GM23338 (cell line): ENCODE measurements around the gene PARVA. TPM values are rescaled to one million over a fixed set of nuclear protein-coding genes. Genes with fewer than 3 reads are reported as not detected.

Experiments used
- ATAC-seq: fragments of 200-7000 bp; cut with Tn5 transposase; 3 replicates; pipeline ENCODE4 v1.9.1; 2020
- DNase-seq: peaks from one replicate; pipeline ENCODE4 v3.0.0-alpha.2; 2015; ENCODE audit warnings: low spot score
- H2AFZ ChIP-seq: fragments of 200-600 bp; sonication (generic); 2 replicates; pipeline ENCODE4 v1.8.0; 2016; ENCODE audit warnings: antibody characterized with exemption, mild to moderate bottlenecking, moderate library complexity
- H3F3A ChIP-seq: fragments of 200-600 bp; sonication (generic); replicated peaks from 2 replicates; pipeline ENCODE4 v1.8.0; 2017; ENCODE audit warnings: antibody characterized with exemption, mixed run types, low read depth
- H3K27ac ChIP-seq: fragments of 200-600 bp; sonication (generic); 2 replicates; pipeline ENCODE4 v1.6.1; 2016; ENCODE audit warnings: low read depth
- H3K27me3 ChIP-seq: fragments of 200-600 bp; sonication (generic); 2 replicates; pipeline ENCODE4 v1.8.0; 2016; ENCODE audit warnings: mild to moderate bottlenecking, mixed run types, moderate library complexity; ENCODE audit not compliant: insufficient read depth
- H3K36me3 ChIP-seq: fragments of 200-600 bp; sonication (generic); 2 replicates; pipeline ENCODE4 v1.8.0; 2016; ENCODE audit warnings: mild to moderate bottlenecking; ENCODE audit not compliant: insufficient read depth
- H3K4me1 ChIP-seq: fragments of 200-600 bp; sonication (generic); 2 replicates; pipeline ENCODE4 v1.8.0; 2016; ENCODE audit warnings: mild to moderate bottlenecking, moderate library complexity; ENCODE audit not compliant: insufficient read depth
- H3K4me2 ChIP-seq: fragments of 200-600 bp; sonication (generic); 2 replicates; pipeline ENCODE4 v1.7.1; 2017; ENCODE audit warnings: mixed run types
- H3K4me3 ChIP-seq: fragments of 200-600 bp; sonication (generic); 2 replicates; pipeline ENCODE4 v1.6.1; 2016; ENCODE audit warnings: mixed run types
- H3K79me2 ChIP-seq: fragments of 200-600 bp; sonication (generic); replicated peaks from 2 replicates; pipeline ENCODE4 v1.8.0; 2017; ENCODE audit warnings: mild to moderate bottlenecking; ENCODE audit not compliant: insufficient read depth
- H3K9me2 ChIP-seq: fragments of 200-600 bp; sonication (generic); 2 replicates; pipeline ENCODE4 v1.8.0; 2017; ENCODE audit not compliant: insufficient read depth
- H4K20me1 ChIP-seq: fragments of 200-600 bp; sonication (generic); replicated peaks from 2 replicates; pipeline ENCODE4 v1.8.0; 2017; ENCODE audit warnings: mild to moderate bottlenecking; ENCODE audit not compliant: insufficient read depth
- H3K27ac Mint-ChIP-seq: 2 replicates; pipeline ENCODE4 v1.8.0; 2020; ENCODE audit warnings: inconsistent platforms, mild to moderate bottlenecking, moderate library complexity, mixed read lengths
- H3K27me3 Mint-ChIP-seq: 3 replicates; pipeline ENCODE4 v1.8.0; 2022; ENCODE audit warnings: low read depth, mild to moderate bottlenecking, moderate library complexity, mixed read lengths, inconsistent platforms; ENCODE audit not compliant: insufficient read depth, poor library complexity
- H3K36me3 Mint-ChIP-seq: 3 replicates; pipeline ENCODE4 v1.8.0; 2021; ENCODE audit warnings: low read depth, mild to moderate bottlenecking, inconsistent platforms, moderate library complexity, mixed read lengths
- H3K4me1 Mint-ChIP-seq: 3 replicates; pipeline ENCODE4 v1.8.0; 2020; ENCODE audit warnings: mild to moderate bottlenecking, inconsistent platforms, mixed read lengths
- H3K4me3 Mint-ChIP-seq: 3 replicates; pipeline ENCODE4 v1.8.0; 2021; ENCODE audit warnings: moderate library complexity, mild to moderate bottlenecking, inconsistent platforms, mixed read lengths
- H3K9me3 Mint-ChIP-seq: 3 replicates; pipeline ENCODE4 v1.8.0; 2020; ENCODE audit warnings: moderate library complexity, mild to moderate bottlenecking, inconsistent platforms, mixed read lengths
- CREB1 ChIP-seq: fragments of 250-450 bp; sonication (Bioruptor Pico); IDR thresholded peaks from 2 replicates; pipeline ENCODE4 v1.5.0; 2020; ENCODE audit warnings: low read depth, mild to moderate bottlenecking, moderate library complexity
- CTCF ChIP-seq, 2 experiments: fragments of 200-600 bp in 1 of 2; sonication (generic) in 1 of 2; conservative IDR thresholded peaks; 2 replicates each; pipeline versions ENCODE4 v1.5.1 to v1.6.1; 2016 to 2017; ENCODE audit warnings: antibody characterized with exemption in 2 of 2, low read depth in 2 of 2, mild to moderate bottlenecking in 2 of 2, moderate library complexity in 1 of 2
- ETS1 ChIP-seq: IDR thresholded peaks from 2 replicates; pipeline ENCODE4 v1.6.1; 2016; ENCODE audit warnings: antibody characterized with exemption
- EZH2 ChIP-seq: fragments of 200-600 bp; sonication (generic); IDR thresholded peaks from one replicate; pipeline ENCODE4 v1.8.0; 2017; ENCODE audit warnings: antibody characterized with exemption, mild to moderate bottlenecking, low read depth; ENCODE audit not compliant: unreplicated experiment
- EZH2phosphoT487 ChIP-seq: fragments of 200-600 bp; sonication (generic); IDR thresholded peaks from one replicate; pipeline ENCODE4 v1.8.1; 2018; ENCODE audit warnings: antibody characterized with exemption; ENCODE audit not compliant: unreplicated experiment
- JUNB ChIP-seq: IDR thresholded peaks from one replicate; pipeline ENCODE4 v1.6.1; 2016; ENCODE audit warnings: antibody characterized with exemption; ENCODE audit not compliant: unreplicated experiment
- NANOG ChIP-seq: IDR thresholded peaks from 2 replicates; pipeline ENCODE4 v1.6.1; 2016; ENCODE audit warnings: antibody characterized with exemption, borderline replicate concordance
- POLR2AphosphoS5 ChIP-seq: IDR thresholded peaks from 2 replicates; pipeline ENCODE4 v1.6.1; 2016; ENCODE audit warnings: antibody characterized with exemption, low read depth
- REST ChIP-seq: IDR thresholded peaks from one replicate; pipeline ENCODE4 v1.6.1; 2018; ENCODE audit warnings: antibody characterized with exemption; ENCODE audit not compliant: unreplicated experiment
- STAT1 ChIP-seq: IDR thresholded peaks from one replicate; pipeline ENCODE4 v1.6.1; 2016; ENCODE audit warnings: antibody characterized with exemption; ENCODE audit not compliant: unreplicated experiment
- ZNF114 ChIP-seq: fragments of 250-450 bp; sonication (Bioruptor Pico); IDR thresholded peaks from 2 replicates; pipeline ENCODE4 v1.5.0; 2020; ENCODE audit warnings: mild to moderate bottlenecking, moderate library complexity
- ZNF331 ChIP-seq: fragments of 250-450 bp; sonication (Bioruptor Pico); IDR thresholded peaks from 2 replicates; pipeline ENCODE4 v1.5.0; 2020; ENCODE audit warnings: low read depth, mild to moderate bottlenecking, moderate library complexity
- ZNF462 ChIP-seq: fragments of 250-450 bp; sonication (Bioruptor Pico); IDR thresholded peaks from 2 replicates; pipeline ENCODE4 v1.5.0; 2020; ENCODE audit warnings: mild to moderate bottlenecking, moderate library complexity
- polyA plus RNA-seq: library from polyadenylated mRNA; unstranded; fragments of >200 nt; fragmentation: Nextera tagmentation; extraction: Ambion mirVana; gene quantifications from 2 replicates; pipeline ENCODE4 v1.2.1, GENCODE V29; 2016
- total RNA-seq: library from RNA; depleted of rRNA; stranded (reverse); fragments of >200 nt; shearing (Covaris generic); gene quantifications from 2 replicates; pipeline ENCODE4 v1.2.3, GENCODE V29; 2014

PARVA gene
- total and polyA plus RNA-seq, 2 experiments from 2014 or later = 5.8 to 6.9 TPM

- Mint-ChIP-seq H3K27ac (no peak overlapping the region), H3K4me3 (no peak overlapping the region), H3K27me3 (peaks cover 4% of the 10 kb centered on the region), H3K4me1 (peaks cover 11% of the 10 kb centered on the region; the same call in 2 of the 3 replicates), H3K36me3 (peaks cover 4% of the 10 kb centered on the region; the same call in 2 of the 3 replicates), H3K9me3 (peaks cover 6% of the 10 kb centered on the region)
- Histone ChIP-seq H3K4me2 (no peak overlapping the region), H3K4me3 (no peak overlapping the region), H3K9me2 (0 out of 2 replicates have a peak, but pooled peaks cover 5% of the 10 kb centered on the region), H4K20me1 (no peaks in the 10 kb centered on the region), H3K36me3 (no peaks in the 10 kb centered on the region), H2AFZ (no peak overlapping the region), H3K4me1 (no peaks in the 10 kb centered on the region), H3K27ac (no peak overlapping the region), H3K79me2 (no peaks in the 10 kb centered on the region; the same call in 1 of the 2 replicates), H3F3A (no peaks in the 10 kb centered on the region), H3K27me3 (no peaks in the 10 kb centered on the region)
- ATAC-seq (no peak), DNase-seq (no peak)
- TF ChIP-seq ETS1 = no peak
- no peak for TF ChIP-seq JUNB
- TF ChIP-seq CREB1 (CRISPR knock-in tag) = no peak
- TF ChIP-seq ZNF331 = no peak
- TF ChIP-seq EZH2 = no peak
- TF ChIP-seq ZNF114 = no peak
- no peak for TF ChIP-seq ZNF462
- no peak for TF ChIP-seq REST
- TF ChIP-seq STAT1 = no peak
- TF ChIP-seq NANOG = no peak
- TF ChIP-seq CTCF (conservative IDR thresholded peaks at IDR 0.05; ENCODE audit: low read depth in 2 of 2) = no peak
- TF ChIP-seq POLR2AphosphoS5 = no peak
- TF ChIP-seq EZH2phosphoT487 = no peak
These were observed 90.2 kb downstream of the PARVA start for GRCh38 chr11:12467610-12468009.
